Measurements from ENCODE around the gene GRAMD4.

- no peak for TF ChIP-seq CTCF (IDR thresholded peaks at IDR 0.05; ENCODE audit: low read length)
- no peak for TF ChIP-seq EZH2 (IDR thresholded peaks at IDR 0.05; ENCODE audit: borderline replicate concordance, low read length)
Measured at GRCh38 chr22:46619240-46619829, 851 bp upstream of the GRAMD4 start.

All from OCI-LY1 (cell line).